H9 (cell line): ENCODE measurements around the gene TUBB2A. TPM values are rescaled to one million over a fixed set of nuclear protein-coding genes. Genes with fewer than 3 reads are reported as not detected.
A peak's percentile ranks its signal among the peaks of the same experiment; 100 is the strongest.

ENCODE experiments used
- DNase-seq: peaks from one replicate; pipeline ENCODE4 v3.0.0-alpha.2; 2017
- H2AFZ ChIP-seq: one replicate; pipeline ENCODE4 v1.6.1; 2013; ENCODE audit warnings: mild to moderate bottlenecking, low read length, control low read depth, moderate library complexity
- H2AK5ac ChIP-seq: 2 replicates; pipeline ENCODE4 v1.6.1; 2013; ENCODE audit warnings: low read length, control low read depth, mixed read lengths; ENCODE audit not compliant: insufficient read length
- H2BK120ac ChIP-seq: one replicate; pipeline ENCODE4 v1.6.1; 2013; ENCODE audit warnings: low read depth, mild to moderate bottlenecking, low read length, control low read depth, inconsistent platforms; ENCODE audit not compliant: poor library complexity, severe bottlenecking
- H2BK12ac ChIP-seq: 2 replicates; pipeline ENCODE4 v1.6.1; 2013; ENCODE audit warnings: low read length, control low read depth, mixed read lengths, low read depth; ENCODE audit not compliant: insufficient read length
- H2BK15ac ChIP-seq: 2 replicates; pipeline ENCODE4 v1.6.1; 2013; ENCODE audit warnings: low read depth, low read length, control low read depth
- H2BK20ac ChIP-seq: one replicate; pipeline ENCODE4 v1.6.1; 2013; ENCODE audit warnings: low read depth, mild to moderate bottlenecking, low read length, control low read depth, inconsistent platforms; ENCODE audit not compliant: poor library complexity, severe bottlenecking
- H2BK5ac ChIP-seq: 2 replicates; pipeline ENCODE4 v1.6.1; 2013; ENCODE audit warnings: low read length, control low read depth, mixed read lengths; ENCODE audit not compliant: insufficient read length
- H3K14ac ChIP-seq: 2 replicates; pipeline ENCODE4 v1.6.1; 2013; ENCODE audit warnings: low read length, control low read depth; ENCODE audit not compliant: insufficient read depth
- H3K18ac ChIP-seq: 2 replicates; pipeline ENCODE4 v1.6.1; 2013; ENCODE audit warnings: low read depth, mild to moderate bottlenecking, mixed read lengths, low read length, control low read depth; ENCODE audit not compliant: insufficient read length
- H3K23ac ChIP-seq: 2 replicates; pipeline ENCODE4 v1.6.1; 2013; ENCODE audit warnings: low read length, control low read depth, mixed read lengths, low read depth; ENCODE audit not compliant: insufficient read length
- H3K23me2 ChIP-seq: 2 replicates; pipeline ENCODE4 v1.6.1; 2013; ENCODE audit warnings: low read depth, mild to moderate bottlenecking, mixed read lengths, low read length, control low read depth; ENCODE audit not compliant: insufficient read length, poor library complexity, severe bottlenecking
- H3K27ac ChIP-seq: 2 replicates; pipeline ENCODE4 v1.5.1; 2013; ENCODE audit warnings: low read length, control low read depth, mixed read lengths, low read depth; ENCODE audit not compliant: insufficient read length
- H3K27me3 ChIP-seq: 2 replicates; pipeline ENCODE4 v1.6.1; 2013; ENCODE audit warnings: low read length, control low read depth, inconsistent platforms; ENCODE audit not compliant: insufficient read depth
- H3K4ac ChIP-seq: 2 replicates; pipeline ENCODE4 v1.6.1; 2013; ENCODE audit warnings: low read depth, mild to moderate bottlenecking, control low read depth, inconsistent platforms, low read length, moderate library complexity
- H3K4me1 ChIP-seq: 2 replicates; pipeline ENCODE4 v1.6.1; 2013; ENCODE audit warnings: low read length, control low read depth, inconsistent platforms; ENCODE audit not compliant: insufficient read depth
- H3K4me2 ChIP-seq: 2 replicates; pipeline ENCODE4 v1.6.1; 2013; ENCODE audit warnings: low read length, control low read depth, mixed read lengths; ENCODE audit not compliant: insufficient read length, insufficient read depth
- H3K56ac ChIP-seq: 2 replicates; pipeline ENCODE4 v1.6.1; 2013; ENCODE audit warnings: low read depth, mild to moderate bottlenecking, mixed read lengths, low read length, control low read depth; ENCODE audit not compliant: insufficient read length
- H3K79me1 ChIP-seq: 2 replicates; pipeline ENCODE4 v1.6.1; 2013; ENCODE audit warnings: low read depth, mild to moderate bottlenecking, moderate library complexity, low read length, control low read depth, inconsistent platforms; ENCODE audit not compliant: insufficient read depth, poor library complexity, severe bottlenecking
- H3K79me2 ChIP-seq: 2 replicates; pipeline ENCODE4 v1.6.1; 2013; ENCODE audit warnings: low read length, control low read depth, inconsistent platforms; ENCODE audit not compliant: insufficient read depth
- H3K9ac ChIP-seq: 2 replicates; pipeline ENCODE4 v1.6.1; 2013; ENCODE audit warnings: low read length, control low read depth, mixed read lengths; ENCODE audit not compliant: insufficient read length; ENCODE audit errors: extremely low read depth
- H3K9me3 ChIP-seq: one replicate; pipeline ENCODE4 v1.6.1; 2013; ENCODE audit warnings: low read depth, low read length, inconsistent platforms; ENCODE audit not compliant: control insufficient read depth
- H3T11ph ChIP-seq: one replicate; pipeline ENCODE4 v1.6.1; 2013; ENCODE audit warnings: mild to moderate bottlenecking, low read length, control low read depth, inconsistent platforms
- H4K20me1 ChIP-seq: one replicate; pipeline ENCODE4 v1.6.1; 2013; ENCODE audit not compliant: control insufficient read depth, insufficient read length, insufficient read depth
- H4K5ac ChIP-seq: 2 replicates; pipeline ENCODE4 v1.6.1; 2013; ENCODE audit warnings: low read depth, mild to moderate bottlenecking, mixed read lengths, low read length, control low read depth; ENCODE audit not compliant: insufficient read length
- H4K8ac ChIP-seq: replicated peaks from 2 replicates; pipeline ENCODE4 v1.6.1; 2013; ENCODE audit warnings: low read length, control low read depth, mixed read lengths, low read depth; ENCODE audit not compliant: insufficient read length
- H4K91ac ChIP-seq: 2 replicates; pipeline ENCODE4 v1.6.1; 2013; ENCODE audit warnings: low read depth, mild to moderate bottlenecking, moderate library complexity, mixed read lengths, low read length, control low read depth; ENCODE audit not compliant: insufficient read length
- H3K27ac Mint-ChIP-seq, 3 experiments: 2 replicates in 2 of 3; 3 replicates in 1 of 3; pipeline ENCODE4 v1.8.0; 2020 to 2021; ENCODE audit warnings: mixed read lengths in 3 of 3, mild to moderate bottlenecking in 1 of 3, moderate library complexity in 1 of 3
- H3K27me3 Mint-ChIP-seq: 2 replicates; pipeline ENCODE4 v1.8.0; 2021; ENCODE audit warnings: low read depth, mild to moderate bottlenecking, moderate library complexity, mixed read lengths
- H3K36me3 Mint-ChIP-seq, 3 experiments: 2 replicates in 2 of 3; 3 replicates in 1 of 3; pipeline ENCODE4 v1.8.0; 2020 to 2021; ENCODE audit warnings: low read depth in 3 of 3, mixed read lengths in 3 of 3; ENCODE audit not compliant: insufficient read depth in 1 of 3
- H3K4me1 Mint-ChIP-seq, 2 experiments: 2 replicates each; pipeline ENCODE4 v1.8.0; 2020; ENCODE audit warnings: mixed read lengths in 2 of 2
- H3K4me3 Mint-ChIP-seq, 2 experiments: 2 replicates in 1 of 2; 3 replicates in 1 of 2; pipeline ENCODE4 v1.8.0; 2020 to 2021; ENCODE audit warnings: mild to moderate bottlenecking in 2 of 2, mixed read lengths in 2 of 2, moderate library complexity in 1 of 2
- H3K9me3 Mint-ChIP-seq, 2 experiments: 2 replicates in 1 of 2; 3 replicates in 1 of 2; pipeline ENCODE4 v1.8.0; 2020; ENCODE audit warnings: mild to moderate bottlenecking in 2 of 2, mixed read lengths in 2 of 2, moderate library complexity in 1 of 2
- CTCF ChIP-seq: fragments of 200-600 bp; sonication (generic); conservative IDR thresholded peaks from 3 replicates; pipeline ENCODE4 v1.8.0; 2021; ENCODE audit warnings: antibody characterized with exemption, mild to moderate bottlenecking
- WGBS: extraction: QIAGEN DNeasy Blood & Tissue Kit; methylation state at CpG from one replicate; pipeline ENCODE4 v1.1.7; 2013; ENCODE audit warnings: missing lambda C conversion rate, low lambda C conversion rate, mixed read lengths; ENCODE audit not compliant: insufficient read length; ENCODE audit errors: extremely low coverage; 5-methylcytosine and 5-hydroxymethylcytosine counted together
- total RNA-seq: library from RNA; stranded (reverse); gene quantifications from 2 replicates; pipeline ENCODE4 v1.2.1, GENCODE V29; 2021

The TUBB2A gene
- total RNA-seq, 1 experiment from 2014 or later: 258 TPM

GRCh38 chr6:3163248-3163594, 5.9 kb upstream of the TUBB2A start:
- Histone ChIP-seq H2BK5ac (no peak overlapping the region), H4K5ac (no peak overlapping the region), H4K91ac (no peak overlapping the region), H3K79me2 (no peaks in the 10 kb centered on the region), H3K18ac (no peak overlapping the region), H2AFZ (no peak overlapping the region), H3K9ac (no peak overlapping the region), H3K23me2 (peaks cover 8% of the 10 kb centered on the region), H3K4ac (no peak overlapping the region), H3K9me3 (no peaks in the 10 kb centered on the region), H2BK12ac (no peak overlapping the region), H2BK120ac (no peak overlapping the region), H3K23ac (no peak overlapping the region), H4K8ac (no peak overlapping the region), H3K27me3 (no peaks in the 10 kb centered on the region), H3K79me1 (no peaks in the 10 kb centered on the region), H2BK20ac (no peak overlapping the region), H3K14ac (no peak overlapping the region), H3K4me1 (peaks cover 26% of the 10 kb centered on the region), H2BK15ac (no peak overlapping the region), H4K20me1 (no peaks in the 10 kb centered on the region), H3K4me2 (peak overlapping the region; percentile 76), H2AK5ac (no peak overlapping the region), H3K56ac (no peak overlapping the region), H3K27ac (no peak overlapping the region), H3T11ph (no peak overlapping the region)
- peaks cover 3% of the 10 kb centered on the region in 2 experiments; a peak in 1 of 5 replicates for H3K9me3 Mint-ChIP-seq
- peak overlapping the region; percentile 59 to 81 for H3K4me3 Mint-ChIP-seq
- no CpG with 5 or more reads among the region's 13 CpGs for WGBS
- peak; percentile 11; the same call in 2 of the 3 replicates for TF ChIP-seq CTCF
- no peak for DNase-seq
- H3K27me3 Mint-ChIP-seq: no peaks in the 10 kb centered on the region; the same call in none of the 2 replicates
- H3K36me3 Mint-ChIP-seq: no peaks in the 10 kb centered on the region; a peak in 2 of 7 replicates
- H3K27ac Mint-ChIP-seq: peak overlapping the region in 2 of 3 experiments; percentile 32 to 79; a peak in 2 of 7 replicates
- H3K4me1 Mint-ChIP-seq: peaks cover 38 to 80% of the 10 kb centered on the region in 2 experiments
